Ascending aorta (tissue), 2 donors: ENCODE data around the gene TREM2. TPM values are rescaled to one million over a fixed set of nuclear protein-coding genes. Genes with fewer than 3 reads are reported as not detected.

Experiments
- DNase-seq, 2 donors: peaks; one replicate each; pipeline ENCODE4 v3.0.0-alpha.2; 2019; ENCODE audit warnings: low spot score in 2 of 2
- H3K27ac ChIP-seq, 2 donors: fragments of 200-600 bp; sonication (generic); one replicate each; pipeline ENCODE4 v1.5.1; 2016 to 2017; ENCODE audit warnings: mild to moderate bottlenecking in 1 of 2
- H3K27me3 ChIP-seq: fragments of 200-600 bp; sonication (generic); one replicate; pipeline ENCODE4 v1.5.1; 2017
- H3K36me3 ChIP-seq, 2 donors: fragments of 200-600 bp; sonication (generic); one replicate each; pipeline ENCODE4 v1.5.1; 2016
- H3K4me1 ChIP-seq, 2 donors: fragments of 200-600 bp; sonication (generic); one replicate each; pipeline ENCODE4 v1.5.1; 2016 to 2017; ENCODE audit warnings: mild to moderate bottlenecking in 1 of 2
- H3K4me3 ChIP-seq, 2 donors: fragments of 200-600 bp; sonication (generic); one replicate each; pipeline ENCODE4 v1.5.1; 2016 to 2017; ENCODE audit warnings: mild to moderate bottlenecking in 1 of 2
- H3K9me3 ChIP-seq, 2 donors: fragments of 200-600 bp; sonication (generic); one replicate each; pipeline ENCODE4 v1.5.1; 2016
- intact Hi-C: fragments of 100-400 bp; cut with DNase I; formaldehyde crosslinking; loops from one replicate; pipeline ENCODE4 v1.15.1; 2023
- total RNA-seq: library from RNA; depleted of rRNA; stranded (reverse); fragments of >200 nt; gene quantifications from one replicate; pipeline ENCODE4 v1.1.0, GENCODE V29; 2016
- TF ChIP-seq, protein P1 (sequence below), 3 experiments: fragments of 200-600 bp in 2 of 3; fragments of 450-650 bp in 1 of 3; sonication (generic) in 2 of 3; IDR thresholded peaks; one replicate each; pipeline ENCODE4 v1.5.1; 2016 to 2019; ENCODE audit warnings: antibody characterized with exemption in 3 of 3, mild to moderate bottlenecking in 1 of 3, moderate library complexity in 1 of 3

TREM2 gene
- total RNA-seq, 1 donor from 2014 or later = 0.43 TPM

DNA sequence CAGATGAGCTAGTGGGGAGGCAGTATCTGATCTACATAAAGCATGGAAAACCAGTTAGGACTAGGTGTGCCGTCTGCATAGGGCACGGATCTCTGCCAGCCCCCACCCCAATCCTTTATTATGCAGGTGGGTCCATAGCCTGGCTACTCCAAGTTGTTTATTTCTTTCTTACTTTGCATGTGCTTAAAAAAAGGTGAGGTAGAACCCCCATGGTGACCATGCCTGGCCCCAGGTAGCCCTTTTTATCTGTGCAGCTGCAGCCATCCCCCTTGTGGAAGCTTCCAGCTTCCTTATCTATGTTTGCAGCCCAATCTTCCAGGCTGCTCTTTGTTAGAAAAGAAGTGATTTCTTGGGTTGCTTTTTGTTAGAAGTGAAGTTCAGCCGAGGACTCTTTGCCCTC lies 9.0 kb upstream of the TREM2 start:
- Histone ChIP-seq H3K27ac (no peak overlapping the region), H3K9me3 (no peaks in the 10 kb centered on the region), H3K27me3 (no peaks in the 10 kb centered on the region), H3K36me3 (no peaks in the 10 kb centered on the region), H3K4me3 (no peak overlapping the region), H3K4me1 (no peaks in the 10 kb centered on the region)
- intact Hi-C loops = no loop called here
- DNase-seq = no peak
- TF ChIP-seq, protein P1, sequence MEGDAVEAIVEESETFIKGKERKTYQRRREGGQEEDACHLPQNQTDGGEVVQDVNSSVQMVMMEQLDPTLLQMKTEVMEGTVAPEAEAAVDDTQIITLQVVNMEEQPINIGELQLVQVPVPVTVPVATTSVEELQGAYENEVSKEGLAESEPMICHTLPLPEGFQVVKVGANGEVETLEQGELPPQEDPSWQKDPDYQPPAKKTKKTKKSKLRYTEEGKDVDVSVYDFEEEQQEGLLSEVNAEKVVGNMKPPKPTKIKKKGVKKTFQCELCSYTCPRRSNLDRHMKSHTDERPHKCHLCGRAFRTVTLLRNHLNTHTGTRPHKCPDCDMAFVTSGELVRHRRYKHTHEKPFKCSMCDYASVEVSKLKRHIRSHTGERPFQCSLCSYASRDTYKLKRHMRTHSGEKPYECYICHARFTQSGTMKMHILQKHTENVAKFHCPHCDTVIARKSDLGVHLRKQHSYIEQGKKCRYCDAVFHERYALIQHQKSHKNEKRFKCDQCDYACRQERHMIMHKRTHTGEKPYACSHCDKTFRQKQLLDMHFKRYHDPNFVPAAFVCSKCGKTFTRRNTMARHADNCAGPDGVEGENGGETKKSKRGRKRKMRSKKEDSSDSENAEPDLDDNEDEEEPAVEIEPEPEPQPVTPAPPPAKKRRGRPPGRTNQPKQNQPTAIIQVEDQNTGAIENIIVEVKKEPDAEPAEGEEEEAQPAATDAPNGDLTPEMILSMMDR (IDR thresholded peaks at IDR 0.05) = no peak

DNA sequence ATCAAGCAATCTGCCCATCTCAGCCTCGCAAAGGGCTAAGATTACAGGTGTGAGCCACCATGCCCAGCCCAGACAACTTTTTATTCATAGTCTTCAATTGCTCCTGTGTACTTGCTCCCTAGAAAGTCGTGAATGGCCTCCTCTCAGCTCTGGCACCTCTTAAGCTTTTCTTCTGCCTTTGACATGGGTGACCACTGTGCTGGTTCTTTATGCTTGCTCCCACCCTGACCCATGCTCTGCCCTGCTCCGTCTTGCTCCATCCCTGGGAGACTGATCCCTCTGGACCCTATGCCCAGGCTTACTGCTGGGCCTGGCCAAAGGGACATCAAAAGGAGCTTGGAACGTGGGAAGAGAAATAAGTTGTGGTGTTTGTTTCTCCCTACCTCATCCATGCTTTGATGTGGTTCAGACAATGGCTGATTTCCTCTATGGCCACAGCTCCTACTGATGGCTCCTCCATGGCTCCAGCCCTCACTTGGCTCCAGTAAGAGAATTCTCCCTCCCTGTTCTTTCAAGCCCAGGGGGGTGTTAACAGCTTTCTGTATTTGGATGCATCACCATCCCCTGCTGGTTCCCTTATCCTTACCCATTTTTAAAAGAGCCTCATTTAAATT lies 7.7 kb upstream of the TREM2 start:
- DNase-seq = no peak
- Histone ChIP-seq H3K9me3 (no peaks in the 10 kb centered on the region), H3K27me3 (no peaks in the 10 kb centered on the region), H3K27ac (no peak overlapping the region), H3K4me1 (no peaks in the 10 kb centered on the region), H3K4me3 (no peak overlapping the region), H3K36me3 (no peaks in the 10 kb centered on the region)
- TF ChIP-seq, protein P1 (IDR thresholded peaks at IDR 0.05) = no peak
- intact Hi-C loops = no loop called here

DNA sequence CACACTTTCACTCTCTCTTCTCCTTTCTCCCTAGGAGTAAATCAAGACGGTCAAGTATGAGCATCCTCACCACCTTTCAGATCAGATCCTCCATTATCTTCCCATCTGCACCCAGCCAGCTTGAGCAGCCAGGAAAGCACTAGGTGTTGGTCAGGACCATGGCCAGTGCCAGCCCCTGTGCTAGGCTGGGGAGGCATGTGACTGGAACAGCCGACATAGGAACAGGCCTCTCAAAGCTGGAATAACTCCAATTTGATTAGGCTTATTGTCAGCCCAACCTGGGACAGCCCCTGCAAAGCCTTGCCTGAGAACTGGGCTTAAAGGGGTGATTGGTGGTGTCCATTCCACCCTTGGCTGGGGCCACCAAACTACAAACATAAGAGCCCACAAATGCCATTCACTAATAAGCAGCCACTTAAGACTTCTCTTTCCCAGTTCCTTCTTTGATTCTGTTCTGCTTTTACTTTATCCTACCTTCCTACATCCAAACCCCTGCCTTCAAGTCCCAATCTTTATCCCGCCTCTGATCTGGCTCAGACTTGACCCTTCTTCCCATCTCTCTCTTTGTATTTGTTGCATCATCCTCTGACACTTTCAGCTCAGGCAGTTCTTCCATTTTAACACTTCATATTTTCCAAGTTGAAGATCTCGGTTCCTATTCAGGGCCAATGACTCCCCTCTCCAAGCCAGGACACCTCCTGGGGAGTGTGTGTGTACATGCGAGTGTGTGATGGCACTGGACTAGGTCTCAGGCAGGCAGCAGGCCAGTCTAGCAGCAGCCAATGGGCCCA lies 4.5 kb upstream of the TREM2 start:
- H3K36me3 ChIP-seq = no peaks in the 10 kb centered on the region

DNA sequence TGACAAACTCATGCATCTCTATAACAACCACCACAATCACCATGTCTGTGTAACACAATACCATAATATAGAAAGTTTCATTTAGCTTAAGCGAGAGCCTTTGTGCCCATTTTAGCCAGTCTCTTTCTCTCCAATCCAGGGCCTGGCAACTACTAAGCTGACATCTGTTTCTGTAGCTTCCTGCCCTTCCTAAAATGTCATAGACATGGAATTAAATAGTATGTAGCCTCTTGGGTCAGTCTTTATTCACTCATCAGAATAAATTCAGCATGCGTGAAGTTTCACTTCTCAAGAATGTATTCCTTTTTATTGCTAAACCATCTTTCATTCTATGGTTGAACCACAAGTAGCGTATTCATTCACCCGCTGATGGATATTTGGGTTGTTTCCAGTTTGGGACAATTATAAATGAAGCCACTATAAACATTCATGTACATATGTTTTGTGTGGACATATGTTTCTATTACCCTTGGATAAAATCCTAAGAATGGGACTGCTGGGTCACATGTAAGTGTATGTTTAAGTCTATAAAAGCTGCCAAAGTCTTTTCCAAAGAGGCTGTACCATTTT lies 1.7 kb upstream of the TREM2 start:
- intact Hi-C loops = no loop called here

More for the DNA sequence above, 4.5 kb upstream of the TREM2 start:
- Histone ChIP-seq H3K27me3 (no peaks in the 10 kb centered on the region), H3K9me3 (no peaks in the 10 kb centered on the region), H3K4me1 (no peaks in the 10 kb centered on the region), H3K4me3 (no peak overlapping the region), H3K27ac (no peak overlapping the region)
- TF ChIP-seq, protein P1 (IDR thresholded peaks at IDR 0.05) = no peak
- DNase-seq = no peak
- intact Hi-C loops = no loop called here

GRCh38 chr6:41163419-41163717 lies 452 bp upstream of the TREM2 start:
- no peaks in the 10 kb centered on the region for H3K36me3 ChIP-seq
- no peak for DNase-seq
- no peaks in the 10 kb centered on the region for H3K4me1 ChIP-seq

More for the DNA sequence above, 1.7 kb upstream of the TREM2 start:
- no peak overlapping the region for H3K27ac ChIP-seq
- H3K27me3 ChIP-seq = no peaks in the 10 kb centered on the region
- no peaks in the 10 kb centered on the region for H3K4me1 ChIP-seq
- H3K4me3 ChIP-seq = no peak overlapping the region
- no peaks in the 10 kb centered on the region for H3K36me3 ChIP-seq
- H3K9me3 ChIP-seq = no peaks in the 10 kb centered on the region
- no peak for DNase-seq
- TF ChIP-seq, protein P1 (IDR thresholded peaks at IDR 0.05) = no peak

More at GRCh38 chr6:41163419-41163717, 452 bp upstream of the TREM2 start:
- intact Hi-C loops = no loop called here
- no peak overlapping the region for H3K27ac ChIP-seq
- H3K4me3 ChIP-seq = no peak overlapping the region
- H3K9me3 ChIP-seq = no peaks in the 10 kb centered on the region
- no peaks in the 10 kb centered on the region for H3K27me3 ChIP-seq
- TF ChIP-seq, protein P1 (IDR thresholded peaks at IDR 0.05) = no peak
